HG03354 (cell line): ENCODE measurements around the gene MRC2.

Experiments used
- ATAC-seq: cut with Tn5 transposase; IDR thresholded peaks from one replicate; pipeline ENCODE4 v1.9.1; 2021; ENCODE audit warnings: mild to moderate bottlenecking; ENCODE audit not compliant: unreplicated experiment, poor library complexity, severe bottlenecking

Gene MRC2

GRCh38 chr17:62631086-62631935 is 3.8 kb downstream of the MRC2 start:
- no peak for ATAC-seq

DNA sequence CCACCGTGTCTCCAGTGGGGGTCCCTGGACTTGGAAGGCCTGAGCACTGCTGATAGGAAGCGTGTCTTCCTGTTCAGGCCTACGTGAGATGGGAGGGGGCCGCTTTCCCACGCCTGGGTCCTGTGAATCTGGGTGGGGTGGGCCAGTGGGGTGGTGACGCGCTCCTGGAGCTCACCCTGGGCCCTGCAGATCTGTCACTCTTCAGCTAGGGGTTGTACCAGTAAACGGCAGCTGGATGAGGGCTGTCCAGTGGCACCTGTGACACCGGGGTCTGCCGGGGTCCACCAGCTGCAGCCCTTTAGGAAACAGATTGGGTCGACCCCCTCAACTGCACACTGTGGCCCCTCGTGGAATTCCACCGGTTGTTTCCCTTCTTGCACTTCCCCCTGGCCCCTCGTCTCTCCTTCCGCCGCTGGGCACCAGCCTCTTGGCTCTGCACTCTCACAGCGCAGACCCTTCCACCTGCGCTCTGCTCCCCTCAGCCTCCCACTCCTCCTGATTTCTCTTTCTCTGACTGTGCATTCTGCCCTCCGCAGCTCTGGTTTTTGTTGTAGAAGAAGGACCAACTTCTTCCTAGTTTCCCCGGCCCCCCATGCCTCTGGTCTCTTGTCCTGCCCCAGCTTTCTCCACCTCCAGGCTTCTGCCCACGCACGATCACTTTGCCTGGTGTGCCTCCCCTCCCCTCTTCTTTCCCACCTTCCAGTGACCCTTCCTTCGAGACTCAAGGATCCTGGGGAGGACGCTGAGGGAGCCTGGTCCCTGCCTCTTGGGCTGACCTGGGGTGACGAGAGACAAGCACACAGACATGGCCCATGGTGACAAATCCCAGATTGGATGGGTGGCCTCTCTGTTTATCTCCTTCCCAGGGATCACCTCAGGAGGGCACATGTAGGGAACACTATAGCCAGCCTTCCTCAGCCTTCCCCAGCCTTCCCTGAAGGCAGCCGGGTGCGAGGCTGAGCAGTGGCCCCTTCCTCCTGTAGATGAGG is 4.8 kb downstream of the MRC2 start:
- ATAC-seq: no peak

DNA sequence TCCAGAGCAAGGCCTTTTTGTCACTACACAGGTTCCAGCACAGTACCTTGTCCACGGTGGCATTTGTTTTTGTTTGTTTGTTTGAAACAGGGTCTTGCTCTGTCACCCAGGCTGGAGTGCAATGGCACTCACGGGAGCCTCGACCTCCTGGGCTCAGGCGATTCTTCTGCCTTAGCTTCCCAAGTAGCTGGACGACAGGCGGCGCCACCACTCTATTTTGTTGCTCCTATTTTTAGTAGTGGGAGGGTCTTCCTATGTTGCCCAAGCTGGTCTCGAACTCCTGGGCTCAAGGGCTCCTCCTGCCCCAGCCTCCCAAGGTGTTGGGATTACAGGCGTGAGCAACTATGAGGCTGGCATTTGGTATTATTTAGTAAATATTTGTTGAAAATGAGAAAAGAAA is 10.3 kb downstream of the MRC2 start:
- no peak for ATAC-seq

GRCh38 chr17:62641153-62641552 is 13.7 kb downstream of the MRC2 start:
- no peak for ATAC-seq

DNA sequence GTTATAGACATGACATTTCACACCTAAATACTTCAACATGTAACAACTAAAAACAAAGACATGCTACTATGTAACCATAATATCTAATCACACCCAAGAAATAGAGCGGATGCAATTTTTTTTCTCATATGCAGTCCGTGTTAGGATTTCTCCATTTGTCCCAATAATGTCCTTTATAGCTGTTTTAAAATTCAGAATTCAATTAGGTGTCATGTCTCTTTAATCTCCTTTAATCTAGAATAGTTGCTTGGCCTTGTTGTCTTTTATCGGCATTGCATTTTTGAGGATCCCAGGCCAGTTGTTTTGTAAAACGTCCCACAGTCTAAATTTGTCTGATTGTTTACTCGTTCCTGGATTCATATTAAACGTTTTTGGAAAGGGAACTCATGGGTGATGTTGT is 14.5 kb downstream of the MRC2 start:
- ATAC-seq: no peak

DNA sequence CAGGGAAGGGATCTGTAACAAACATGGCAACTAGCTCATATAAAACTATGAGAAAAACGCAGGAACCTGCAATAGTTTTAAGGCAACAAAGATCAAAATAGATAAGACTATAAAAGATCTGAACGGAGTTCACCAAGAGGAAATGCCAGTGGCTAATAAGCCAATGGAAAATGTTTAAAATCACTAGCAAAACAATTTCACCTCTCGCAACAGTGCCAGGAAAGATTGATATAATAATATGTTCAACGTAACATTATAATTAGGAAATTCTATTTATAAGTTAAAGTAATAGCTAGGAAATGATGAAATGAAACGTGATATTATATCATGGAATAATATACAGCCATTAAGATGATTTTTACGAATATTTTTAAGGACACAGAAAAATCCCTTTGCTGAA is 16.0 kb downstream of the MRC2 start:
- no peak for ATAC-seq

GRCh38 chr17:62644487-62645173 is 17.2 kb downstream of the MRC2 start:
- ATAC-seq: no peak

DNA sequence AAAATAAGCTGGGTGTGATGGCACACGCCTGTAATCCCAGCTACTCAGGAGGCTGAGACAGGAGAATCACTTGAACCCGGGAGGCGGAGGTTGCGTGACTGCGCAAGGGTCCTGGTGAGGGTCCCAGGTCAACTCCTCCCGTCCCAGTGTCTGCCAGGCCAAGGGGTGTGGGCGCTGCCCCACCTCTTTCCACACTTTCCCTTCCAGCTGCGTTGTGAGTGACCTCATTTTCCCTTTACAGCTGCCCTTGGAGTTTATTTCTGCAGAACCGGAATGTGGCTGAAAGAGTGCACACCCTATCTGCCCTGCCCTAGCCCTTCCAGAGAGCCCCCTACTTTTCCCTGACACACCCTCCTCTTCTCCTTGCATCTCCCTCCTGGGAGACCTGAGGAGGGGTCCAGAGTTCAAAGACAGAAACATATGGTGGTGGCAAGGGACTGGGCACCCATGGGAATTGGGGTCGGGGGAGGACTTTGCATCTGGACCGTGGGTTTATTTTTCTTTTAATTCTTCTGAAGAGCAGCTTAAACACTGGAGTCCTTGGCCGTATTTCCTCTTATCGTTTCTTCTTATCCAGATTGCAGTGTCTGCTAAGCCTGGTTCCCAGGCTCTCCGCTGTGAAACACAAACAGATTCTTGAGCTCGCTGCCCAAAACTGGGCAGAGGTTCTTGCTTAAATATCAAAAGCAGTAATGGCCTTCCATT is 20.9 kb downstream of the MRC2 start:
- ATAC-seq: no peak

GRCh38 chr17:62648956-62649294 is 21.5 kb downstream of the MRC2 start:
- no peak for ATAC-seq

DNA sequence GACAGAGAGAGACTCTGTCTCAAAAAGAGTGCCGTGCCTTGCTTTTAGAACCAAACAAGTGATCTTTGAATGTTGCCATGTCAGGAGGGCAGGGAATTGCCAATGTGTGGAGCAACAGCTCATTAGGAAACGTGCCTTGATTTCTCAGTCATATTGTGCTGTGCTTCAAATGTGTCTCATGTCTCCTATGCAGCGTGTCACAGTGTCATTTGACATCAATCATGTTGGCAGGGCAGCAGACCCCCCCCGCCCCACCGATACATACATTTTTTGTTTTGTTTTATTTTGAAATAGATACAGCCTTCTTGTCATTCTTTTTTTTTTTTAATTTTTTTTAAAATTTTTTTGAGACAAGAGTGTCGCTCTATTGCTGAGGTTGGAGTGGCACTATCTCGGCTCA is 22.1 kb downstream of the MRC2 start:
- ATAC-seq: no peak

DNA sequence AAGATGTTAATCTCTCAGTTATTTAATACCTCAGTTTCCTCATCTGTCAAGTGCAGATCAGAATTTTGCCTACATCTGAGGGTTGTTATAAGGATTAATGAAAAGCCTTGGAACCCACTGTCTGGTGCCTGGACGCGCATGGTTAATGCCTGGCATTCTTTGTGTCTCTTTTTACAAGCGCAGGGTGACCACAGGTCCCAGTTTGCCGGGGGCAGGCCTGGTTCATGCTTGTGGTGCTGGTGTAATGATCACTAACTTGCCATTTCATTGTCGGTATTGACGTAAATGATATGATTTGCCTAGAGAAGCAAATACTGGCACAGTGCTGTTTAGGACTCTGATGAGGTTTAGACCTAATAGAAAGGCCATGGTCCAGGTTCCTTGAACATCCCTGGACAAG is 23.1 kb downstream of the MRC2 start:
- ATAC-seq: no peak

DNA sequence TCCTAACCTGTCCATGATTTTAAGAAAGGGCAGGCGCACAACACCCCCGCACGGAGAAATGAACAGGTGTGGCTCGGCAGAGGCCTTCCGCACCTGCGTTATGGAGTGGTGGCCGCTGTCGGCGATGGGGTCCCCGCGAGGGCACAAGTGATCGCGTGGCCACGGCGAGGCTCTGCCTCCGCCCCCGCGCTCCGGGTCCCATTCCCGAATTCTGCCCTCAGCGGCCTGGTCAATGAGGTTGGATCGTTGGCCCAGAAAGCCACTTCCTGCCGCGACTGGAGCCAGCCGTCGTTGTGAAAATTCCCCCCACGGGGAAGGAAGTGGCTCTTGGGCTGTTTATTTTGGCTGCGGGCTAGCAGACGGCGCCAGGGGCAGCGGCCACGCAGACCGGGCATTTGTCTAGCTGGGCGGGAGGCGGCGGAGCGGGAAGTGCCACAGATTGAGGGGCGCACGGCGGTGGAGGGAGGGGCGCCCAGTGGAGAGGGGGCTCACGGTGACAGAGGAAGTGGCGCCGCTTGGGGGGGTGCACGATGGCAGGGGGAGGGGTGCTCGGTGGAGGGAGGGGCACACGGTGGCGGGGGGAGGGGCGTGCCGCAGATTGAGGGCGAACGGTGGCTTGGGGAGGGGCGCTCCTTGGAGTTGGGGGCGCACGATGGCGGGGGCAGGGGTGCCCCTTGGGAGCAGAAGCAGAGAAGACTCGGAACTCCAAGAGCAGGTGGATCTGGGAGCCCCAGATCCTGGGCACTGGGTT is 25.0 kb downstream of the MRC2 start:
- ATAC-seq: peak; percentile 26

DNA sequence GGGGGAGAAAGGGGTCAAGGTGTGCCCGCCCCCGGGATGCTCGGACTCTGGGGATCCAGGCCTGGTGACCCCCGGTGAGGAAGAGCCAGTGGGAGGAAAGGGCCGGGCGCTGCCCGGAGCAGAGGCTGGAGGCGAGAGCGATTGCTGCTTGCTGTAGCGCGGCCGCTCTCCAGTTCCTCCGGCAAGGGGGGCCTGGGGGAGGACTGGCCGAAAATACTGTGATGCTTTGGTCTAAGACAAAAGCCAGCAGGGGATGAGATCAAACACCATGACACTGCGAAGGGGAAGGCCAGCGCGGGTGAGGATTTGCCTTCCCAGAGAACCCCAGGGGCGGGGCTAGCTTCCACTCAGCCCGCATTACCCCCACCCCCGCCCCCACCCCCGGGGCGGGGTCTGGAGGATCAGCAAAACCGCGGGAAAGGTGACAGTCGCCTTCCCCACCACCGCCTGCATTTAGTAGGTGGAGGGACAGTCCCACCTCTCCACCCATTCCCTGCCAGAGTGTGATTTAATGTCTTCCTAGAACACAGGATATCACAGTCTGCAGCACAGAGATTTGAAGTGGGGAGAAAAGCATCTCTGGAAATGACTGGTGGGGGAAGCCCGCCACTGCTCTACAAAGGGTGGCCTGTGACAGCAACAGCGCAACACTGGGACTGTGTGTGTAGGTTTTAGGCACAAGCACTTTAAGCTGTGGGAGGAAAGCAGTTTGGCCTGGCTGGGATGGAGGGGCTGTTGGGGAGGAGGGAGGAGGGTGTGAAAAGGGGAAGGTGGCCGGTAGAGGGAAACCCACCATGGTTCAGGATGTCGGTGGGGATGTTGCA is 25.7 kb downstream of the MRC2 start:
- ATAC-seq: peak; percentile 82

GRCh38 chr17:62653826-62654761 is 26.6 kb downstream of the MRC2 start:
- no peak for ATAC-seq

DNA sequence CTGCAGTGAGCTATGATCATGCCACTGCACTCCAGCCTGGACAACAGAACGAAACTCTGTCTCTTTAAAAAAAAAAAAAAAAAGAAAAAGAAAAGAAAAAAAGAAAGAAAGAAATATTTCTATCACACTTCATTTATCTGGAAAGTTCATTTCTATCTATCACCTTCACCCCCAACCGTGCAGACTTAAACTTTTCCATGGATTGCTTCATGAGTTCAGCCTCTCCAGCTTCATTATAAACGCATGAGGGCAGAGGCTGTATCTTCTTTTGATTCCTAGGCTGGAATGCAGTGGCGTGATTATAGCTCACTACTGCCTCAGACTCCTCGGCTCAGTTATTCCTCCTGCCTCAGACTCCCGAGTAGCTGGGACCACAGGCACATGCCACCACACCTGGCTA is 28.2 kb downstream of the MRC2 start:
- no peak for ATAC-seq

- no peak for ATAC-seq
These were observed 29.0 kb downstream of the MRC2 start for GRCh38 chr17:62656446-62656845.

DNA sequence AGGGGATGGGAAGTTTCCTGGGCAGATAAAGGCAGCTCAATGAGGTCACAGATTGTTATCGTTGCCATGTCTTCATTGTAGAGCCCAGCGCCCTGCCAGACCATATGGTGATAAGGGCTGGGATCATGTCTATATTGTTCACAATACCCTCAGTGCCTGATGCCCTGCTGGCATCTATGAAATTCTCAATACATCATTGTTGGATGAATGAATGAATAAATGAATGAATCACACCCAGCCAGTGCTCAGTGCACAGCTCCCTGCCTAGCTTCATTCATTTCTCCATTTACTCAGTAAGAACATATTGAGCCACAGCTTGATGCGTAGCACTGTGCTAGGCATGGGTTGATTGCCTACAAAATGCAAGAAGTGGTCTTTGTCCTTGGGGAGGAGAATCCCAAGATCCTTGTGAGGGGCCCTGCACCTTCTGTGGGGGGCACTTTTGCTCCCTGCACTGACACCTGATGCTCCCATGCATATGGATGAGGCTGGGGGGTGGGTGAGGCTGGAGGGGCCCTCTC is 29.7 kb downstream of the MRC2 start:
- ATAC-seq: no peak
